GM19467 (cell line): ENCODE data around the gene NAA35.
"Not testable (repeated sequence)": the region's sequence is repeated elsewhere in the genome, so short reads cannot be mapped to it uniquely, and the experiment has no call there.

Experiments
- ATAC-seq: cut with Tn5 transposase; IDR thresholded peaks from one replicate; pipeline ENCODE4 v1.9.1; 2021; ENCODE audit warnings: mild to moderate bottlenecking, moderate library complexity; ENCODE audit not compliant: unreplicated experiment

NAA35 gene

DNA sequence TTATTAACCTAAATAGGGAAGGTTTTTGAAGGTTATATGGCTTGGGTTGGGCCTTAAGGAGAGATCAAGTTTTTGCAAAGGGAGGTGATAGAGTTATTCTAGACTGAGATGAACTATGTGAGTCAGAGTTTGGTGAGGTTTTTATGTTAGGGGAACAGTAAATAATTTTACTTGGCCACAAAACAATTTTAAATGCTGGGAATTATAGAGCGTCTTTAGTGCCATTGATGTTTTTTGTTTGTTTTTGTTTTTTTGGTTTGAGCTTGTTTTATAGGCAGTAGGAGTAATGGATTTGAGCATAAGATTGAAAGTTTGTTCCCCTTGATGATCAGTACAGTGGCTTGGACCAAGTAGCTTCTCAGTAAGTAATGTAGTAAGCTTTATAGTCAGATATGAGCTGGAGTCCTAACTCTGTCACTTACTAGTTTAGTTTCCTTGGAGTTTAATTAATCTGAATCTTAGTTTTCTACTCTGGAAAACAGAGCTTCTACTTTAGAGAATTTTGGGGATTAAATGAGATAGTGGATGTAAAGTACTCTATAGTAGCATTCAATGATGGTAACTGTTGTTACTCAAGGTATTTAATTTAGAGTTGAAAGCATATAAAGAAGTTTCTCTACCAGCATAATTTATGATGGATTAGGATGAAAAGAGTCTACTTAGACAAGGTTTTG, 2.9 kb downstream of the NAA35 start:
- no peak for ATAC-seq

DNA sequence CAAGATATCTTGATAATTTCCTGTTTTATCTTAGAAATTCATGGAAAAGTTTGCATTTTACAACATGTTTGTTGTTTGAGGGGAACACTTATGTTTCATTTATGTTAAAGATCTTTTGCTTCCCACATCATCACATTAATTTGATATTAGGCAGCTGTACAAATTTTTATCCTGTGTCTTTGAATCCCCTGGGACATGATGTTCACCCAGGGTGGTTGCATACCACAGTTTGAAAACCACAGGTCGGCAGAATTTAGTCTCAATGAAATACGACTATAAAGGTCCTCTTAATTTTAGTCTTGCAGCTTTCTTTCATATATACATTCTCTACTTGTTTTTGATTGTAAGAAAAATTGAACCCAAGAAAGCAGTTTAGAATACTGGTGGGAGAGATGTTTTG, 3.7 kb downstream of the NAA35 start:
- no peak for ATAC-seq

GRCh38 chr9:85949586-85950335, 8.8 kb downstream of the NAA35 start:
- no peak for ATAC-seq

DNA sequence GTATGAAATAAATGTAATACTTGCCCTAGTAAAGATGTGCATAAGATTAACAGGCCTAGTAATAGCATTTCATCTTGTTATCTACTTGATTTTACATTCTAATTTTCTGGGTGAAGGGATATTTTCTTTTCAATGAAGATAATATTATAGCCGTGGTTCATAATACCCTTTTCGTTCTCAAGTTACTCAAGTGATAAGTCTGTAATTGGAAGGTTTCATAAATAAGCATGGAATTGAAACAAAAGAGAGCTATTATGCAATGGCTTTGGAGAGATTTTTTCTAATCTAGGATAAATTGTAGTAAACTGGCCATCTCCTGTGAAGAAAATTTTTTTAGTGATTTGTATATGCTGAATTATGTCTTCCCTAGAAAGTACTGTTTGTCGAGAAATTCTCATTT, 19.0 kb downstream of the NAA35 start:
- no peak for ATAC-seq

DNA sequence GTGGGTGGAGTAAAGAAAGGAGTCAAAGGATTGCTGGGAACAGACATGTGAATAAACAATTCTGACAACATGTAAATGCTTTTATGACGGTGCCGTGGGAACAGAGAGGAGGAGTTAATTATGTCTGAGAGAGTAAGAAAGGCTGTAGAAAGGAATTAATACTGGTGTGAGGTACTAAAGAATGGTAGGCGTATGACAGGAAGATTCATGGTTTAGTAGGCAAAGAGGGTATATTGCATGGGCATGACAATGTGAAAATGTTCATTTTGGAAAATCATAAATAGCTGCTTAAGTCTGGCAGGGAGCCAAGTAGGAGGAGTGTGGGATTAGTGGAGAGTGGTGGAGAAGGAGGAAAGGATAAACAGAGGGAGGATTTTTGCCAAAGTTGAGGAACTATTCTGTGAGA, 19.7 kb downstream of the NAA35 start:
- no peak for ATAC-seq

GRCh38 chr9:85964526-85964925, 23.6 kb downstream of the NAA35 start:
- no peak for ATAC-seq

DNA sequence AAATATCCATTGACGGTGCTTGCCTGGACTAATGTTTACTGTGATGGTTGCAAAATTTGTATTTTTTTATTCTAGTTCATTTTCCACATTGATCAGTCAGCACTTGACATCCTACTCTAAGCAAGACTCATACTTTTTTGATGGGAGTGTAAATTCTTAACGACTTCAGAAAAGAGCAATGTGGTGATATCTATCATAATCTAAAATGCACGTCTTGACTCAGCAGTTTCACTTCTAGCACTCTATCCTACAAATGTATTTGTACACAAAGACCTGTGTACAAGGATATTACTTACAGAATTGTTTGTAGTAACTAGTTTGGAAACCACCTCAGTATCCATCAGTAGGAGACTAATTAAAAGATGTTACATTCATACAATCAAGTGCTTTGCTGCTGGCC, 24.0 kb downstream of the NAA35 start:
- ATAC-seq = no peak

DNA sequence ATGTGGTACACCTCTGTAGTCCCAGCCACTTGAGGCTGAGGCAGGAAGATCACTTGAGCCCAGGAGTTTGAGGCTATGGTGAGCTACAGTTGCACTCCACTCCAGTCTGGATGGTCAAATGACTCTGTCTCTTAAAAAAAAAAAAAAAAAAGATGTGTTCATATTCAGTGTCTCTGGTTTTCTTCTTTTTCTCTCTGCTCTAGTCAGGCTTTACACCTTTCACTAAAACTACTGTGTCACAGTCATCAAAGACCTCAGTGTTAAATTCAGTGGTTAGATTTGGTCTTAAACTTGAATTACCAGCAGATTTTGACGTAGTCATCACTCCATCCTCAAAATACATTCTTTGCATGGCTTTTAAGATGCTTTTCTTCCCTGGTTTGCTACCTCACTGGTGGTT, 28.8 kb downstream of the NAA35 start:
- no peak for ATAC-seq

- no peak for ATAC-seq
These were observed 30.8 kb downstream of the NAA35 start for GRCh38 chr9:85971731-85972130.

DNA sequence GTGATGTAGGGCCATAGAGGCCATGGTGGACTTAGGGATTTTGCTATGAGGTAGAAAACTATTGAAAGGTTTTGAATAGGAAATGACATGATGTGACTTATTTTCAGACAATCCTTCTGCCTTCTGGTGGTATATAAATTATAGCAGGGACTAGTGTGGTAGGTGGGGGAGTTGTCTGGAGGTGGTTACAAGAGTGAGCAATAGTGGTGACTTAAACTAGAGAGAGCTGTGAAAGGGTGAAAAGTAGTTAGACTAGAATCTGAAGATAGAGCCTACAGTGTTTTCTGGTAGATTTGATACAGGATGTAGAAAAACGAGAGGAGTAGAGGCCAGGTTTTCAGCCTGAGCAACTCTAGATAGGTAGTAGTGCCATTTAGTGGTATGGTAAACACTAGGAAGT, 32.3 kb downstream of the NAA35 start:
- no peak for ATAC-seq

- ATAC-seq = not testable (repeated sequence)
These were observed 33.2 kb downstream of the NAA35 start for GRCh38 chr9:85974055-85974547.

DNA sequence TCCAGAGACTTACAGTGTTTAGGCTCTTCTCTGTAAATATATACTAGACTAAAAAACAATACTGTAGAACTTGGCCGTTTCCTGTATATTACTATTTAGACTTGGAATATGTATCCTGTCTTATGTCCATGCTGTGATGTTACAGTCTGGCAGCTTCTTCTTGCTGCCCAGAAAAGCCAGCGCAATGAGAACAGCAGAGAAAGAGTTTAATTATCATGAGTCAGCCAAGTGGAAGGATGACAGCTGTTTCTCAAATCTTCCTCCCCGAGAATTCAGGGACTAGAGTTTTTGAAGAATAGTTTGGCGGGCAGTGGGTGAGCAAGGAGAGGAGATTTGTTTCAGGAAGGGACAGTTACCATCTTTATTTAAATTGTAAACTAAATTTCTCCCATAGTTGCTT, 37.5 kb downstream of the NAA35 start:
- ATAC-seq = no peak

DNA sequence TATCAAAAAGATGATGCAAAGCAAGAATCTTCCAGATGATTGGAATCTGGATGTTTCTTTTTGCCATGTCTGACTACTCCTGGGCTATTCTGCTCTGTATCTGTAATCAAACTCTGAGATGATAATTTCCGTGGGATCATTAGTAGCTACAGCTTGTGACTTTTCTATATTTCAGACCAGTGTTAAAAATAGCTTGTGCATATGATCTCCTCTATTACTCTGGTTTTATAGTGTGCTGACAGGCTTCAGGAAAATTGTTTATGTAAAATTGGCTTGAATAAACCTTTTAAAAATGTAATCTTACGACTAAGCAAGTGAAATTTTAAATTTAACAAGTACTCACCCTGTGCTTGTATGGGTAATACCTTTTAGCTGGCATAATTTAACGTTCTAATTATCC, 40.4 kb downstream of the NAA35 start:
- ATAC-seq = no peak

GRCh38 chr9:85984457-85984856, 43.5 kb downstream of the NAA35 start:
- no peak for ATAC-seq

- ATAC-seq = no peak
These were observed 46.3 kb downstream of the NAA35 start for GRCh38 chr9:85987236-85987635.

- ATAC-seq = no peak
These were observed 53.2 kb downstream of the NAA35 start for GRCh38 chr9:85994191-85994590.

- no peak for ATAC-seq
These were observed 54.2 kb downstream of the NAA35 start for GRCh38 chr9:85995097-85995496.

DNA sequence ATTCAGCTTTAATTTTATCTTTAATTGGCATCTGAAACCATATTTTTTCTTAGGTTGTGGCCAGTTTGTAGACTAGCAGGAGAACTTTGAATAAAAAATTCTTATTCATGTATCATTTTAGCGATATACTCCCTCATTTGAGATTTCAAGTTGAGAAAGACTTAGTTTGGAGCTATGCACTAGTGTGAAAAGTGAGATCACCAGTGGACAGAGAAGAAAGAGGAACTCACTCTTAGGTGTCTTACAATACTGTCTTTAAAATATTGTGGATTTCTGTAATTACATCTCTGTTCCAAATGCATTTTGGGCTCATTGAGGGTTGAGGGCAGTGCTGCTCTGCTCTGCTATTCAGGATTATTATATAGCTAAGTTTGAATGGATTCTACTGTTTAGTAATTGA, 54.7 kb downstream of the NAA35 start:
- no peak for ATAC-seq

GRCh38 chr9:86005253-86005775, 64.4 kb downstream of the NAA35 start:
- ATAC-seq = no peak

- no peak for ATAC-seq
These were observed 68.2 kb downstream of the NAA35 start for GRCh38 chr9:86009133-86009532.

GRCh38 chr9:86020731-86021130, 79.8 kb downstream of the NAA35 start:
- no peak for ATAC-seq

- no peak for ATAC-seq
These were observed 80.2 kb downstream of the NAA35 start for GRCh38 chr9:86021166-86021565.
